HG03521 (cell line): Measurements from ENCODE around the gene HOGA1.
"Not testable (repeated sequence)": the region's sequence is repeated elsewhere in the genome, so short reads cannot be mapped to it uniquely, and the experiment has no call there.

Source experiments
- ATAC-seq: cut with Tn5 transposase; IDR thresholded peaks from one replicate; pipeline ENCODE4 v1.9.1; 2021; ENCODE audit warnings: mild to moderate bottlenecking, moderate library complexity; ENCODE audit not compliant: unreplicated experiment

HOGA1 gene

DNA sequence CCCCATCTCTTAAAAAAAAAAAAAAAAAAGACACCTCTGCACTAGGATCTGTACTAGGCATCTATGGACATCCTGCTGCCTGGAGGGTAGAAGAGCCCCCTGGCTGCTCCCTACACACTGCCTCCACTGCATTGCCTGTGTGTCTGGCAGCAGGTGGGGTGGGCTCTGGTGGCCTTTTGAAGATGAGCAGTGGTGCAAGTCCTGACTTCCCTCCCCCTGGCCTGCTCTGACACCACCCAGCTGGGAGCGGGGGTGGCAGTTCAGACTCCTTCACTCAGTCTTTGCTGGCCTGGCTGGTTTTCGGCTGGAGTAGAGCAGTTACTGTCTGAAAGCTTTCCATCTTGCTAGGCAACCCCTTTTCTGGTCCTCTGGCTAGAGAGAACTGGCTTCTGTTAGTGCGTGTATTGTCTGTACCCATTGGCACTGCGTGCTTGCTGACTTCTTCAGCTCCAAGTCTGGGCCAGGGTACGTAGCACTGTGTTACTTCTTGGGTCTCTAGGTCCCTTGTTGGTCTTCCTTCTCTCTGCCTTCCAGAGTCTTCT, 23.0 kb downstream of the HOGA1 start:
- no peak for ATAC-seq

GRCh38 chr10:97608991-97609561, 24.9 kb downstream of the HOGA1 start:
- ATAC-seq, result no peak

GRCh38 chr10:97611473-97611872, 27.3 kb downstream of the HOGA1 start:
- no peak for ATAC-seq

- no peak for ATAC-seq
Measured at GRCh38 chr10:97612386-97612785, 28.2 kb downstream of the HOGA1 start.

DNA sequence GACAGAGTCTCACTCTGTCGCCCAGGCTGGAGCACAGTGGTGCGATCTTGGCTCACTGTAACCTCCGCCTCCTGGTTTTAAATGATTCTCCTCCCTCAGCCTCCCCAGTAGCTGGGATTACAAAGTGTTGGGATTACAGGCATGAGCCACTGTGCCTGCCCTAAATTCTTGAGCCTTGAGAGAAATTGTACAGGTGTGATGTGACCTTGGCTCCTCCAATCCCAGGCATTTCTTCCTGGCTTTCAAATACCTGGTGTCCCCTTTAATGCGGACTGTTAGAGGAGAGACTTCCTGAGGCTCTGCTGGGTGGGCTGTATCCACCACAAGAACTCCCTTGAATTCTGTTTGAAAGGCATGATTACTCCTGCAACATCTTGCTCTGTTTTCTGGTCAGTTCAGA, 34.1 kb downstream of the HOGA1 start:
- no peak for ATAC-seq

- no peak for ATAC-seq
Measured at GRCh38 chr10:97618733-97619132, 34.5 kb downstream of the HOGA1 start.

- no peak for ATAC-seq
Measured at GRCh38 chr10:97623277-97623676, 39.1 kb downstream of the HOGA1 start.

GRCh38 chr10:97627731-97628130, 43.5 kb downstream of the HOGA1 start:
- no peak for ATAC-seq

- ATAC-seq, result no peak
Measured at GRCh38 chr10:97628228-97628627, 44.0 kb downstream of the HOGA1 start.

DNA sequence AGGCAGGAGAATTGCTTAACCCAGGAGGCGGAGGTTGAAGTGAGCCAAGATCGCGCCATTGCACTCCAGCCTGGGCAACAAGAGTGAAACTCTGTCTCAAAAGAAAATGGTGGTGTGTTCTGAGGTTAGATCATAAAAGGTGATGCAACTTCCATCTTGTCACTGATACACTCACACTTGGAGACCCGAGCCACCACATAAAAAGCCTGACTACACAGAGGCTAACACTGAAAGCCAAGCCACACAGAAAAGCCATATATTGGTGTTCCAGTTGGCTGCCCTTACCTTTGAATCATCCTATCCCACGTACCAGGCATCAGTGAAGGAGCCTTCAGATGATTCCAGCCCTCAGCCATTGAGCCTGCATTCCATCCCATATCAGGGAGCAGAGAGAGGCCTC, 45.1 kb downstream of the HOGA1 start:
- ATAC-seq, result no peak

DNA sequence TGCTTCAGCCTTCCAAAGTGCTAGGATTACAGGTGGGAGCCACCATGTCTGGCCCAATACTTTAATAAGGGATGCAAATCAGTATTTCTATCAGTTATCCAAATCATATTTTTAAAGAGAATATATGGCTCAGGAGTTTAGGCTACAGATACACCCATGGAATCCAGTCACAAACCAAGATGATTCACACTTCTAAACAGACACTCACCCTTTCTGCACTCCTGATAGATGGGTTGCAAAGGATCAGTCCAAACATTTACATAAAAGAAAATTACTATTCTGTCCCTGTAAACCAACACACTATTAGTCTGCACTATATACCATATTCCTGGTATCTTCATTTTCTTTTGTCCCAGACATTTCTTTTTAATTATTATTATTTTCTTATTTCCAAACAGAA, 46.9 kb downstream of the HOGA1 start:
- ATAC-seq, result no peak

GRCh38 chr10:97632949-97633884, 49.0 kb downstream of the HOGA1 start, which contains the start of gene MORN4:
Gene MORN4 (minus strand): TSS chr10:97633500. CDS start chr10:97619653, 13,847 bp downstream.
- peak; percentile 100 for ATAC-seq

- no peak for ATAC-seq
Measured at GRCh38 chr10:97633921-97634320, 49.7 kb downstream of the HOGA1 start.

- ATAC-seq, result no peak
Measured at GRCh38 chr10:97635577-97635976, 51.4 kb downstream of the HOGA1 start.

GRCh38 chr10:97639090-97639489, 54.9 kb downstream of the HOGA1 start:
- not testable (repeated sequence) for ATAC-seq

DNA sequence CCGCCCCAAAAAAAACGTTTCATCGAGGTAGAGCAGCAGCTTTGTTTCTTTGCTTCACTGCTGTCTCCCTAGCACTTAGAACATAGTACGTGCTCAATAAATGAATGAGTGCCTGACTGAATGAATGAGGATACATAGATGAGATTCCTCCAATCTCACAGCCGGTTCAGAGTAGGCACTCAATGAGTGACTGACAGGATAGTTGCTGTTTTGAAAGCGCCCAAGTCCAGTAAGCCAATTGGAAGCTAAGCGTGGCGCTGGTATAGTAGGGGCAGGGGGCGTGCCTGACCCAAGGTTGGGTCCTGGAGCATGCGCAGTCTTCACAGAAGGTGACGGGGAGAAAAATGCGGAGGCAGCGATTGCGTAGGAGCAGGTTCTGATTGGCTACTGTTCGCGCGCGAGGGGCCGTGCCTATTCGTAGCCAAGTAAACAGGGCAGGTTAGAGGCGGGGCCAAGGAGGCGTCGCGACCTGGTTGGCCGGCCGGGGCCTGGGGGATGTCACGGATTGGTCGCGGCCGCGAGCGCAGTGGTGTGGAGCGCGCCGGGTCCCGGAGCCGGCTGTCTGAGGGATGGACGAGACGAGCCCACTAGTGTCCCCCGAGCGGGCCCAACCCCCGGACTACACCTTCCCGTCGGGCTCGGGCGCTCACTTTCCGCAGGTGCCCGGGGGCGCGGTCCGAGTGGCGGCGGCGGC, 56.1 kb downstream of the HOGA1 start, which contains the start of gene PI4K2A:
TSS of gene PI4K2A (plus strand) at position 498 of the 694 bp plus-strand sequence. CDS start at position 570, 72 bp downstream.
- ATAC-seq, result peak; percentile 98

- ATAC-seq, result peak; percentile 4
Measured at GRCh38 chr10:97640868-97641811, 57.0 kb downstream of the HOGA1 start.

GRCh38 chr10:97642471-97643159, 58.4 kb downstream of the HOGA1 start:
- not testable (repeated sequence) for ATAC-seq

DNA sequence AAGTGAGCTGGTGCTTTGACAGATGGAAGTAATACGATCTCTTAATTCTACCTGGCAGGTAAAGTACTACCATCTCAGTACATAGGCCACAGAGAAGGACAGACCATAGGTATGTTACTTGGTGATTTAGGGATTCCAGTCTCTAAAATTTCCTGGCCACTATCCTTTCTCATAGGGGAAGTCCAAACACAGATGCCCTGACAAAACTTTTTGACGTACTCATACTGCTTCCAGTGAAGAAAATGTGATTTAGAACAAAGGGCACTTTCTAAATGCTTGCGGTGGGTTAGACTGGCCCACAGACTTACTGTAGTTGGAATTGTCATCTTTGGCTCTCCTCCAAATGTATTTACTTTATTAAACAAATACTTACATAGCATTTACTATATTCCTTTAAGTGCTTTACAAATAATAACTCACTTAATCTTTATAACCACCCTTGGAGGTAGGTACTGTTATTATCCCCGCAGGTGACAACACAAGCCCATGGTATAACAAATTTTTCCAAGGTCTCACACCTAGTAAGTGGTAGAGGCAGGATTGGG, 59.3 kb downstream of the HOGA1 start:
- ATAC-seq, result no peak
